Transverse colon (tissue), 4 donors: ENCODE data around the gene UQCC2.

Experiments
- CTCF ChIP-seq, 5 experiments: fragments of 200-600 bp in 3 of 5; fragments of 450-650 bp in 2 of 5; sonication (generic) in 3 of 5; IDR thresholded peaks; 1 replicate in 2 of 5; 2 replicates in 3 of 5; pipeline ENCODE4 v1.5.1; 2016 to 2017; ENCODE audit warnings: antibody characterized with exemption in 5 of 5, inconsistent platforms in 3 of 5, mild to moderate bottlenecking in 2 of 5, moderate library complexity in 1 of 5
- EP300 ChIP-seq: sonication (generic); formaldehyde crosslinking; IDR thresholded peaks from one replicate; pipeline ENCODE4 v1.6.1; 2017; ENCODE audit warnings: antibody characterized with exemption, low read depth
- POLR2A ChIP-seq: fragments of 450-650 bp; IDR thresholded peaks from one replicate; pipeline ENCODE4 v1.6.1; 2016; ENCODE audit warnings: antibody characterized with exemption, mild to moderate bottlenecking, moderate library complexity
- POLR2AphosphoS5 ChIP-seq, 3 donors: sonication (generic); formaldehyde crosslinking; IDR thresholded peaks; one replicate each; pipeline ENCODE4 v1.6.1; 2016; ENCODE audit warnings: antibody characterized with exemption in 3 of 3

DNA sequence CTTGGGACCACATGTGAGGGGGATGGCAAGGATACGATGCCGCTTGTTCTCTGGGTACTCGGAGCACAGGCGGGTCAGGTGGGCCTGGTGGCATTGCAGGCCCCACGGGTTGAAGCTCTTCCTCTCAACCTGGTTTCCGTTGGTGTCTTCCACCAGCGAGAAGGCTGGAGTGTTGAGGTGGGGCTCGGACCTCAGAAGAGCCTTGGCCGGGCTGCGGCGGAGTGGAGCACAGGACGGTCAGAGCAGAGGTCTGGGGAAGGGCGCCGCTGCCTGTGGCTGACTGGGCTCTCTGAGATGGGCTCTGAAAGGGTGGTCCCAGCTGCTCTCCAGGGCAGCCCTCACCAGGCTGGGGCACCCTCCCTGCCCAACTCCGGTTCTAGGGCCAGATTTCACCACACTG lies 15.2 kb upstream of the UQCC2 start:
- TF ChIP-seq CTCF (IDR thresholded peaks at IDR 0.05), result no peak
- TF ChIP-seq POLR2A, result no peak
- no peak for TF ChIP-seq EP300
- no peak for TF ChIP-seq POLR2AphosphoS5 (IDR thresholded peaks at IDR 0.05)
